GM19193 (cell line): ENCODE results near the gene ZNG1A.
"Not testable (repeated sequence)": the region's sequence is repeated elsewhere in the genome, so short reads cannot be mapped to it uniquely, and the experiment has no call there.

Experiments used
- POLR2A ChIP-seq: IDR thresholded peaks from 4 replicates; pipeline ENCODE4 v1.6.1; 2011; ENCODE audit not compliant: insufficient read depth, insufficient read length; ENCODE audit errors: extremely low read depth

The ZNG1A gene

DNA sequence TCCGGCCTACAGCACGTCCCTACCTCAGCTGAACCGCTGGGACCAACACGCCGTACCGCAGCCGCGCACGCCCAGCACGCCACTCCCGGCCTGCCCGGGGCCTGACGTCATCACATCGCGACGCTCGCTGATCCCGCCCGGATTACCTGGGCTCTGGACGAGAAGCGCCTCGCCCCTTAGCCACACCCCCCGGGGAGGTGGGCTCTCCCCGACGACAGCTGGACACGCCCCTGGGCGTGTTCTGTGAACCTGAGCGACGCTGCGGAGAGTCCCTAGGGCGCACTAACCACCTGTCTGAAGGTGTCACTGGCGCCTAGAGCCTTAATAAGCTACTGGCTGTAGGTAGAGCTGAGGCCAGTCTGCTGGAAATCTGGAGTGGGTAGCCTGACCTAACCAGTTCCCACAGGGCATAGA, at the start of gene ZNG1A:
Gene ZNG1A (minus strand): TSS at position 87 of the 414 bp plus-strand sequence. CDS start 87 bp downstream, outside the sequence.
- TF ChIP-seq POLR2A = not testable (repeated sequence)

DNA sequence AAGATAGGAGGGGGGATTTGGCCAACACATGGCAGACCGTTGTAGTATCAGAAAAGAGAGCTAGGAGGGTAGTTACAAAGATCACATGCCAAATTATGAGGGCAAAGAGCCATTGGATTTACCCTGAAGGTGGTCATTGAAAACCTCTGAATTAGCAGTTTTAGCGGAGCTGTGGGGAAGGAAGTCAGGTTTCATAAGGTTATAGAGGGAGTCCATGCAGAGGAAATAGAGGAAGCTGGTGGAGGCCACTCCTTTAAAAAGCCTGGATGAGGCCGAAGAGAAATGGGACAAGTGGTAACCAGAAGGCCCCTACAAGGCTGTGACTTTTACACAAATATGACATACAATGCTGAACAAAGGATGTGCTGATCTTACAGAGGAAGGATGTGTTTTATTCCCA, 49.0 kb upstream of the ZNG1A start:
- TF ChIP-seq POLR2A = no peak

DNA sequence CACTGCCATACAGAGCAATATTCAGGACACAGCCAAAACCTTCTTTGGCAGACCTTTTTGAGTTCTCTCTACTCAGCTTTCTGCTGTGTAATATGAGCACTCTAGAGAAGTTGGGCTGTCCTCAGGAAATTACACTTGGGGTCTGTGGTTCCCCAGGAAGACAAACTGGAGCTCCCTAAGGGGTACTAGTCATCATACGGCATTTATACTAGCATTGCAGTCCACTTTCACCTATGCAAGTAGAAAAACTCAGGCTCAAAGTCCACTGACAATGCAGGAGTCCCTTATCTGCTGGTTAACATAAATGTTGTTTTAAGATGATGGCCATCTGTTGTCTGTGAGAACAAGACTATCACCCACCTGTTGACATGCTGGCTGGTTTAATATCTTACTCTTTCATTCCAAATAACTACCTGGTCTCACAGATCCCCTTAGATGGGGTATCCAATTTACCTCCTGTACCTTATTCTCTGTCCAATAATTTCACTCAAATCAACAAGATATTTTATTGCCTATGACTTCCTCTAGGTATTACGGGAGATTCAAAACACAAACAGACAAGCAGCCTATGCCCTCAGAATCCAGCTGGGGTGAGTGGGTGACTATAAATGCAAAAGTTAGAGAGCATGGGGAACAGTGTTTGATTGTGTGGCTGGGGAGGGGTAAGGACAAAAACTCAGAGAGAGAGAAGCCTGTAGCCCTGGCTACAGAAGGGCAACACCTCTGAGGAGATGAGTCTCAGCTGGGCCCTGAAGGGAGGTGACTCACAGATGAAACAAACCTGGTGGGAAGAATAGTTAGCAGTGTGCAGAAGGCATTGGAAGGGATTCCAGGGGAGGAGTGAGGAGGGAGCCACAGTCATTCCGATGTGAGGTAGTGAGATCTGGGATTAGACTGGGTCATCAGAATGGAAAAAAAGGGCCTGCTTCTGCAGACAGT, 46.0 kb upstream of the ZNG1A start:
- no peak for TF ChIP-seq POLR2A

DNA sequence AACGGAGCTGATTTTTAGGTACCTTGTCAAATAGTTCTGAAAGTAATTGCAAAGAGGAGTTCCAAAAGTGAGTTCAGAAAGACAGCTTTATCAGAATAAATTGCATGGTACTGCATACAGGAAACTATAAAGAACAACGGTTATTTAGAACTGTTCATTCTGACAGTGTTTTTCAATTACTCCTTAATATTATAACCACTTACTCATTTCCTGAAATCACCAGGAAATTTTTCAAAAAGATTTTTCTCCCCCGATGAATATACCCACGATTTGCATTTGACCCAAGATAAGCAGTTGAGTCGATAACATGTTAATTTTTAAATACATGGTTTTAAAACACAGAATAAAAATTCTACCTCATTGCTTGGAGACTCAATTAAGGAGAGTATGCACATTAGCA, 45.2 kb upstream of the ZNG1A start:
- no peak for TF ChIP-seq POLR2A

DNA sequence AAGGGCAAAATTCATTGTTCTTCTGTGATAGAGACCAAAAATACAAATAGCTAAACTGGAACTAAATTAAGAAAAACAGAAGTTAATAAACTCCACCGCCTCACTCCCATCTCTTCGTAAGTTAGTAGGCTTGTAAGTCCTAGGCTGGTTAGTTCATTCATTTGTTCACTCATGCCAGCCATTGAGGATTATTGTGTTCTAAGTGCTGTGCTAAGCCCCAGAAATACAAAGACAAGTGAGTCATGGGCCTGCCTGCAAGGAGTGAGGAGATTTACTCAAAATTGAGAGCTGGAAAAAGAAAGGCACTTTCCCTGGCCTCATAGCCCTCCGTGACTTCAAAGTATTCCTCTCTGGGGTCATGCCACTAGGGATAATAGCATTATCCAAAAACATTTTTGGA, 44.3 kb upstream of the ZNG1A start:
- no peak for TF ChIP-seq POLR2A

DNA sequence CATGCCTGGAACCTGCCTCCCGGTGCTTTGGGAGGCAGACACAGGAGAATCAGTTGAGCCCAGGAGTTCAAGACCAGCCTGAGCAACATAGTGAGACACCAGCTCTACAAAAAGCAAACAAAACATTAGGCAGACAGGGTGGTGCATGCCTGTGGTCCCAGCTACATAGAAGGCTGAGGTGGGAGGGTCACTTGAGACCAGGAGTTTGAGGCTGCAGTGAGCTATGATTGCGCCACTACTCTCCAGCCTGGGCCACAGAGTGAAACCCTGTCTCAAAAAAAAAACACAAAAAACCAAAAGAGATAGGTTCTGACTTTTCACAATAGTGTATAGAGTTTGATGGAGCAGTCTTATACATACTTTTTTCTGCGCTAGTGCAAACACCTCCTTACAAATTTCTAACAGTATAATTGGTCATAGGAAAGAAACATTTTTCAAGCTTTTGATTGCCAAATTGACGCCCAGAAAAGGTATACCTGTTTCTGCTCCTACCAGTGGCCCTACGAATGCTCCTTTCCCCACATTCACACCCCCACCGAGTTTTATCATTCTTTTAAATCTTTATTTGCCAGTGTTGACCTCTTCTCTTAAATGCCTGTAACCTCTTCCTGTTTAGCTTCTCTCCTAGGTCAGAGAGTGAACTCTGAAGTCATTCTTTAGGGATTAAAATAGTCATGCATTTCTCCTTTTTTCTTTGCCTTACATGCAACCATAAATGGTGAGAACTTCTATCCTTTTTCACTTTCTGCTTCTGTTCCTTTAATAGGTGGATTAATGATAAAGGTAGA, 43.3 kb upstream of the ZNG1A start:
- no peak for TF ChIP-seq POLR2A

DNA sequence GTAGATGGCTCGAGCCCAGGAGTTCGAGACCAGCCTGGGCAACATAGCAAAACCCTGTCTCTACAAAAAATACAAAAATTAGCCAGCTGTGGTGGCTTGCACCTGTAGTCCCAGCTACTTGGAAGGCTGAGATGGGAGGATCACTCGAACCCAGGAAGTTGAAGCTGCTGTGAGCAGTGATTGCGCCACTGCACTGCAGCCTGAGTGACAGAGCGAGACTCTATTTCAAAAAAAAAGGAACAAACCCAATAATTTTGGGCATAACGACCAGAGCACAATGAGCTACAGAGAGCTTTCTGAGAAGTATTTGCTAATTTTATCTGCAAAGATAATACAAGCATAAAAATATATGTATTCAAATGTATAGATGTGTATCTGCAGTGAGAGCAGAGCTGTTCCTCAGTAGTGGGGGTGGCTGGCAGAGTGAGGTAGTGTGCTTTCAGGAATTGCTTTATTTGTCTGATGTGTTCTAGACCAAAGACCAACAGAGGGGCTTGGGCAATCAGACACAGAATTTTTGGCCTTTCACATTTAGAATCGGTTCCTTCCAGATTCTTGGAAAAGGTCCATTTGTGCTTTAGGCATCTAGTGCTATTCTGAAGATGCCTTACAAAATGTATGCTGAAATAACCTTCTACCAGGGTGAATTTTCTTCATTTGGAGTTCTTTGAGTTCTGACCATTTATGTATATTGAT, 41.0 kb upstream of the ZNG1A start:
- TF ChIP-seq POLR2A = no peak

DNA sequence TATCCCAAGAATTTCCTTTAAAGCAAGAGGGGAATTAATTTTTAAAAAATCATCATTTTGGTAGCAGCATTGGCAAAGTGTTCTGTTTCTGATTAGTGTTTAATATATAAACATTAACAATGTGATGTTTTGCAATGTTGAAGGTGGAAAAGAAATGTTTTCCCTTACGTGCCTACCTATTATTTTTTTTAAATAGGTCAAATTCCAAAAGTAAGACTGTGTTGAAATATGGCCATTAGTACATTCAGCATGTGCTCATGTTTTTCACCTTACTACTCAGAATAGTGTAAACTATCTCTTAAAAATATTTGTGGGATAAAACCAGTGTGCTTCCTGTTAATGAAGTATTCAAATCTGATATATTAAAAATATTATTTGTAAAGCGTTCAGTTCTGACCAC, 39.1 kb upstream of the ZNG1A start:
- no peak for TF ChIP-seq POLR2A

DNA sequence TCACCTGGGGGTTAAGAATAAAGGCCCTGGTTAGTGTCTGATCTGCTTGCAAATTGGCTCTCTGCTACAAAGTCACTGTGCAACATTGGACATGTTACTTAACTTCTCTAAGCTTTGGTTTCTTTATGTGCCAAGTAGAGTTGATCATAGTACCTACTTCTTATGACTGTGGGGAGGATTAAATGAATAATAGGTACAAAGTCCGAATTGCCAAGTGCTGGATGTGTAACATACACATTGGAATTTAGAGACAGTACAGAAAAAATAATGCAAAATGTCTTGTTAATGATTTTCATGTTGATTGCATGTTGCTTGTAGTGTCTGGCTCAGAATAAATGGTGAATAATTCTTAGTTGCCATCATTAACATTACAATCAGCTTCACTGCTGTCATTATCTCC, 38.0 kb upstream of the ZNG1A start:
- no peak for TF ChIP-seq POLR2A

DNA sequence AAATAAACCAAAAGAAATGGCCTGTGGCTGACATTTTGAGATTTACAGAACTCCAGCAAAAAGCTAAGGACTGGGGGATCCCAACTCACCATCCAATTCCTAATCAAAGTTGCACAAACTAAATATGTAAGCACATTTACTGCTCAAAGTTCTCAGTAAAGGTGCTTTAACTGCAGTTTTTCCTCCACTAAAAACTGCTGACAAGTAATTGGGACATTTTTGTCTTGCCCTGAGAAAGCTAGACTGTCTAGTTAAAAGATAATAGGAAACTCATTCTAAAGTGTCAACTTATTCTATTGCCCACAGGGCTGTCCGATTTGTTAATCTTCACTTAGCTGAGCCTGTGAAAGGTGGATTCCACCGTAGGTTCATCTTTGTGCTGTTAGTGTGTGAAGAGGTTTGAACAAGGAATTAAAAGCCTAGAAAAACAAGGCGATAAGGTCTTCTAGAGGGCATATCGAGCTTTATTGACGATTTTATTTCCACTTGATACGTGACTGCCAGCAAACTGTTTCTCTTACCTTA, 36.8 kb upstream of the ZNG1A start:
- TF ChIP-seq POLR2A = no peak

DNA sequence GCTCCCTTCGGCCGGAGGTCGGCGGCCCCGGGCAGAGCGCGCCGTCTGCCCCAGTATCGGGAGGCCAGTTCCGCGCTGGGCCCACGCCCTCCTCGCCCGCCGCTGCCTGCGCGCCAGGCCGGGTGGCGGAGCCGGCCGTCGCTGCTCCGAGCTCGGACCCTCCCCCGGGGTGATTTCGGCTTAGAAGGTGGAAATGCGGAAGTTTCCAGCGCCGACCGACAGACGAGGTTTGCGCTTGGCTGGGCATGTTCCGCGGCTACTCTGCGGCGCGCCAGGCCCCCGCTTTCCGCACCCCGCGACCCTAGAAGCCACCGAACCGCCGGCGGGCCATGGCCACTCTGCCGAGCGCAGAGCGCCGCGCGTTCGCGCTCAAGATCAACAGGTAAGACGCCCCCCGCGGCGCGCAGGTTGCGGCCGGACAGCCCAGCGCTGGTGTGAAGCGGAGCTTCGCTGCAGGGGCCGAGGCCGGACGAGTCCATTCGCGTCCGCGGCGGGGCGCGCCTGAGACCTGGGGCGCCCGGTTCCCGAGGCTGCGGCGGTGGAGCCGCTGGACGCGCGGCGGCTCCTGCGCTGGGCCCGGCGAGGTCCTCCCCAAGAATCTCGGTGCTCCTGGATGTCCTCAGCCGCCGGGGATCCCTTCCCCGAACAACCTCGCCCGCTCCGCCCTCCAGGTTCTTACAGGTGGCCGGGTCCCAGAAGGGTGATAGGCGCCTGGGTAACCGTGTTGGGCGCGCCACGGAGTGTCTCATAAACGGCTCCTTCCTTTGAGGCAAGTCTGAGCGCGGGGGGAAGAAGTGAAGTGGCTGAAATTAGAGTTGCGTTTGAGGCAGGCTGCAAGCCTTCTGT, 36.0 kb upstream of the ZNG1A start, which contains the start of gene DOCK8:
Gene DOCK8 (plus strand): TSS at position 218 of the 846 bp plus-strand sequence. CDS start 112 bp downstream, at position 330.
- TF ChIP-seq POLR2A = peak; percentile 59

DNA sequence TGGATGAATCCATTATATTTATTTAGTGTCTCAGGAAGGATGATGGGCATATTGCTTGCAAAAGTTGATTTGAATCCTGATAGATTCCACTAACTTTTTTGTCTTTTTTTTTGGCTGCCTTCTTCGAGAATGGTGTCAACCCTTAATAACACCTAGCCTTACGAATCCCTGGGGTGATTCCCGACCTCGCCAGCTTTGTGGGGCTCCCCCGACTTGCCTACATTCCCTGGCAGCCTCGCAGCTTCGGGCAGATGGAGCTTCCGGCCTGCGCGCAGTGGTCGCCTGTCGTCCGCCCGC, 35.4 kb upstream of the ZNG1A start:
- TF ChIP-seq POLR2A = no peak

DNA sequence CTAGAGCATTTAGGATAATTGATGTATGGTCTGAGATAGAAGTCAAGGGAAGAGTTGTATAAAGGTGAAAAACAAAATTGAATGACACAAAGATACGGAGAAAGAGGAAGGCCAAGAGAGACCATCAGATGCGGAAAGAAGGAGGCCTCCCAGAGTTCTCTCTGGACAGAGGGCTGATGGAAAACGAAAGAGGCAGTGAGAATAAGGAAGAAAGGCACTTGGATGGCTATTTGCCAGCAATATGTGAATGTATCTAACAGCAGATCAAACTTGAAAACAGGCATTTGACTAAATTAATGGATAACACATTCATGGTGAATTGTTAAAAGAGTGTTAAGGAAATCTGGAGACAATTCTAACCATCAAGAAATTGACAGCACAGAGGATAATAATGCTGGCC, 33.4 kb upstream of the ZNG1A start:
- no peak for TF ChIP-seq POLR2A

DNA sequence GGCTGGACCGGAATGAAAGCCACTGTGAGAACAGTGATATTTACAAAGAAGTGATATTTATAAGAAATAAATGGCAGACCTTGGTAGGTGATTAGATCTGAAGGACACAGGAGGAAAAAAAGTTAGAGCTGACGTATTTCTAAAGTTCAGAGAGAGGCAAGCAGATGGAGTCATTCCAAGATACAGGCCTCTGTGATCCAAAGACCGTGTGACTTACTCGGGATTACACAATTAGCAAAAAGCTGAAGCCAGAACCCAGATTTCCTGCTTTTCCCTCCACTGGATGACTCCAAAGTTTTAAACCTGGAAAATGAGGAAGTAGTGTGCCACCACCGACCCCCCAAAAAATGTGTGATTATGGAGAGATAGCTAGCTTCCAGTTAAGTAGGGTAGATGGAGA, 32.7 kb upstream of the ZNG1A start:
- TF ChIP-seq POLR2A = no peak
